ENCODE measurements around the gene AFAP1L2. TPM values are rescaled to one million over a fixed set of nuclear protein-coding genes. Genes with fewer than 3 reads are reported as not detected.

AFAP1L2 gene
- total RNA-seq, 1 donor from 2014 or later = 6.4 TPM

DNA sequence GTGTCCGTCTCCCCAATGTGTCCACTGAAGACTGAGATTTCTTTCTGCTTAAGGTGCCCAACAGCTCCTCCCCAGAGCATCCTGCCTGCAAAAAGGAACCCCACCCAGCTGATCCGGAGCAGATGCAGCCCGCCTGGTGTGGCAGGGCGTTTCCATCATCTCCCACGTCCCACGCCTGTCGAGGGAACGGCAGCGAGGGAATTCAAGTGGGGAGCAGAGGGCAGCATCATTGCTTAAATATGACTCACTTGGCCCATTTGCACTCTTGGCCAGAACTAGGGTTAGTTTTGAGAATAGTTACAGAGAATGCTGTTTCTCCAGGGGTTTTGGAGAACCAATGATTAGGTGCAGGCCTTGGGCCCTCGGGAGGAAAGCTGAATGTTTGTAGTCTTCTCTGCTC, 144.5 kb downstream of the AFAP1L2 start:
- TF ChIP-seq, protein P1, sequence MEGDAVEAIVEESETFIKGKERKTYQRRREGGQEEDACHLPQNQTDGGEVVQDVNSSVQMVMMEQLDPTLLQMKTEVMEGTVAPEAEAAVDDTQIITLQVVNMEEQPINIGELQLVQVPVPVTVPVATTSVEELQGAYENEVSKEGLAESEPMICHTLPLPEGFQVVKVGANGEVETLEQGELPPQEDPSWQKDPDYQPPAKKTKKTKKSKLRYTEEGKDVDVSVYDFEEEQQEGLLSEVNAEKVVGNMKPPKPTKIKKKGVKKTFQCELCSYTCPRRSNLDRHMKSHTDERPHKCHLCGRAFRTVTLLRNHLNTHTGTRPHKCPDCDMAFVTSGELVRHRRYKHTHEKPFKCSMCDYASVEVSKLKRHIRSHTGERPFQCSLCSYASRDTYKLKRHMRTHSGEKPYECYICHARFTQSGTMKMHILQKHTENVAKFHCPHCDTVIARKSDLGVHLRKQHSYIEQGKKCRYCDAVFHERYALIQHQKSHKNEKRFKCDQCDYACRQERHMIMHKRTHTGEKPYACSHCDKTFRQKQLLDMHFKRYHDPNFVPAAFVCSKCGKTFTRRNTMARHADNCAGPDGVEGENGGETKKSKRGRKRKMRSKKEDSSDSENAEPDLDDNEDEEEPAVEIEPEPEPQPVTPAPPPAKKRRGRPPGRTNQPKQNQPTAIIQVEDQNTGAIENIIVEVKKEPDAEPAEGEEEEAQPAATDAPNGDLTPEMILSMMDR (conservative IDR thresholded peaks at IDR 0.05) = no peak
- no peak for DNase-seq (ENCODE audit: extremely low spot score, unreplicated experiment)
- Mint-ChIP-seq H3K4me3 (no peak overlapping the region), H3K36me3 (peaks cover 3% of the 10 kb centered on the region), H3K27ac (no peak overlapping the region), H3K27me3 (no peaks in the 10 kb centered on the region), H3K4me1 (ENCODE audit: unreplicated experiment) (peaks cover 16% of the 10 kb centered on the region), H3K9me3 (no peaks in the 10 kb centered on the region)

DNA sequence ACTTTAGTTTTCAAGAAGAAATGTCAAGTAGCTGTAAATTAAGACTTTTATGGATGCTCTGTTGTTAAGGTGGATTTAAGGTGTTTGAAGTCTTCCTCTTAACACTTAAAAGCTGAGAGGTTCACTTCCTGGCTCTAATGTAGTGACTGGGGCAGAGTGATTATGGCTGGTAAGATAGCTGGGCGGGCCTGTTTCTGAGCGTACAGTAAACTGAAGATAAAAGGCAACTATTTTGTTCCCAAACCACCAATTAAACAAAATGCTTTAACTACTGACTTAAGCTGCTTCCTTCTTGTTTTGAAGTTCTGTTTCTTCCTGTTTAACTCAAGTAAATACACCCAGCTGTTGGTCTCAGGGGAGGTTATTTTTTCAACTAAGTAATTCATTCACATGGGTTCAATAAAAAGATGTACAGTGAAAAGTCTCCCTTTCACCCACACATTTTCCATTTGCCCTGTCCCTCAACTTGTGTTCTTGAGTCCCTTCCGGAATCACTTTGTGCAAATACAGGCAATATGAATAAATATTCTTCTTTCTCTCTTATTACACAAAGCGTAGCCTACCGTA, 145.9 kb downstream of the AFAP1L2 start:
- peaks cover 6% of the 10 kb centered on the region for H3K9me3 Mint-ChIP-seq
- no peak for DNase-seq (ENCODE audit: extremely low spot score, unreplicated experiment)
- H3K27ac Mint-ChIP-seq = peak overlapping the region; percentile 49
- no peak overlapping the region for H3K4me3 Mint-ChIP-seq
- peaks cover 18% of the 10 kb centered on the region for H3K4me1 Mint-ChIP-seq (ENCODE audit: unreplicated experiment)
- TF ChIP-seq, protein P1 (conservative IDR thresholded peaks at IDR 0.05) = no peak
- no peaks in the 10 kb centered on the region for H3K27me3 Mint-ChIP-seq
- peaks cover 3% of the 10 kb centered on the region for H3K36me3 Mint-ChIP-seq

DNA sequence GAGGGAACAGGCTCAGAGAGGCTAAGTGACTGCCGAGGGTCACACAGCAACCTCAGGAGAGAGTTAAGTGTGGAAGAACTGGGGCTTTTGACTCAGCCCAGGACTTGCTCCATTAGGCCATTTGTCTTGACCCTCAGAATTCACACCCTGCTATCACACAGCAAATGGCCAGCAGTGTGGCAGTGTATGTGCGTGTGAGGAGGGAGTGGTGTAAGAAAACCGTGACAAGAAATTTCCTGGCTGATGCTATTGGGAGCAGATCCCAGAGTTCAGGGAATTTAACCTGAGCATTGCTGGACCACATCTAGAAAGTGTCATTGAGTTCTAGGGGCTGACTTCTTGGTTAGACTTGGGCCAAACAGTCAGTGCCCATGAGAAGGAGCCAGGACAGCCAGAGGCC, 146.8 kb downstream of the AFAP1L2 start:
- DNase-seq (ENCODE audit: extremely low spot score, unreplicated experiment) = no peak
- H3K36me3 Mint-ChIP-seq = peaks cover 3% of the 10 kb centered on the region
- H3K4me1 Mint-ChIP-seq (ENCODE audit: unreplicated experiment) = peaks cover 20% of the 10 kb centered on the region
- peaks cover 9% of the 10 kb centered on the region for H3K9me3 Mint-ChIP-seq
- H3K27me3 Mint-ChIP-seq = no peaks in the 10 kb centered on the region
- H3K4me3 Mint-ChIP-seq = no peak overlapping the region
- TF ChIP-seq, protein P1 (conservative IDR thresholded peaks at IDR 0.05) = no peak
- peak overlapping the region; percentile 49 for H3K27ac Mint-ChIP-seq

DNA sequence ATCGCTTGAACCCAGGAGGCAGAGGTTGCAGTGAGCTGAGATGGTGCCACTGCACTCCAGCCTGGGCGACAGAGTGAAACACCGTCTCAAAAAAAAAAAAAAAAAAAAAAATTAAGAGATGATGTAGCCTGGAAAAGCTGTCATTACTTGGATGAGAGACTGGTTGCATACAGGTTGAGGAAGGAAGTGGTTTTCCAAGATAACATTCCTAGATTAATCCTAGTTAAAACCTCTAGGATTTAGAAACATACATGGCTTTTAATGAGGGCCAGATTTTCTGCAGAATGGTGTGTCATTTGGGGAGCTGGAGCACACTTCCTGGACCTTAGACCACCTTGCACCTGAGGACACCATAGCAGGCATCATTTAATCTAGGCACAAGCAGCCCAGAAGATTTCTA, 147.5 kb downstream of the AFAP1L2 start:
- DNase-seq (ENCODE audit: extremely low spot score, unreplicated experiment) = no peak
- peaks cover 20% of the 10 kb centered on the region for H3K4me1 Mint-ChIP-seq (ENCODE audit: unreplicated experiment)
- no peak overlapping the region for H3K27ac Mint-ChIP-seq
- TF ChIP-seq, protein P1 (conservative IDR thresholded peaks at IDR 0.05) = no peak
- peaks cover 3% of the 10 kb centered on the region for H3K36me3 Mint-ChIP-seq
- H3K4me3 Mint-ChIP-seq = no peak overlapping the region
- peaks cover 9% of the 10 kb centered on the region for H3K9me3 Mint-ChIP-seq
- no peaks in the 10 kb centered on the region for H3K27me3 Mint-ChIP-seq

DNA sequence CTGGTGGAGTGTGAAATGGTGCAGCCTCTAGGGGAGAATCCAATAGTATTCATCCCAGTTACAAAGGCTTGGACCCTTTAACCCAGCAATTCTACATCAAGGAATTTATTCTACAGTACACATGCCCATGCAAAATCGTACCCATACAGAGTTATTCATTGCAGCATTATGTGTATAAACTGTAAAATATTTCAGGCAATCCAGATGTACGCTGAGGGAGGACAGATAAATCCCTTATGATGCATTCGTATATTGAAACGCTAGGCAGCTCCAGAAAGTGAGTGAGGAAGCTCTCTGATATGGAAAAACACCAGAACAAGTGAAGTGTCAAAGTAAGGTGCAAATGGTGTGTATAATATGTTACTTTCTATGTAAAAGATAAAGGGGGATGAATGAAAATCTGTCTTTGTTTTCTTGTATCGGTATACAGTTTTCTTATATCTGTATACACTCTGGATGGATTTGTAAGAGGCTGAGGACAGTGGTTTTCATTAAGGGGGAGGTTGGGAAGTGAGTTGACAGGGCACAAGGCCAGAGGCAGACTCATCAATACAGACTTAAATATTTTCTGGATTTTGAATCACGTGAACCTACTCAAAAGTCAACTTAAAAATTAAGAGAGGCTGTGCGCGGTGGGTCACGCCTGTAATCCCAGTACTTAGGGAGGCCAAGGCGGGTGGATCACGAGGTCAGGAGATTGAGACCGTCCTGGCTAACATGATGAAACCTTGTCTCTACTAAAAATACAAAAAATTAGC, 148.1 kb downstream of the AFAP1L2 start:
- no peaks in the 10 kb centered on the region for H3K36me3 Mint-ChIP-seq
- H3K9me3 Mint-ChIP-seq = peaks cover 9% of the 10 kb centered on the region
- no peaks in the 10 kb centered on the region for H3K27me3 Mint-ChIP-seq
- H3K4me1 Mint-ChIP-seq (ENCODE audit: unreplicated experiment) = peaks cover 20% of the 10 kb centered on the region
- no peak for DNase-seq (ENCODE audit: extremely low spot score, unreplicated experiment)
- TF ChIP-seq, protein P1 (conservative IDR thresholded peaks at IDR 0.05) = no peak
- H3K4me3 Mint-ChIP-seq = no peak overlapping the region
- H3K27ac Mint-ChIP-seq = no peak overlapping the region
